ENCODE data around the gene DRAM1.
"Not testable (repeated sequence)": the region's sequence is repeated elsewhere in the genome, so short reads cannot be mapped to it uniquely, and the experiment has no call there.

DRAM1 gene

GRCh38 chr12:101877806-101878242 is 444 bp downstream of the DRAM1 start:
- H3K4me3 Mint-ChIP-seq, result peak overlapping the region; percentile 83
- H3K9me3 Mint-ChIP-seq, result no peaks in the 10 kb centered on the region
- peaks cover 17% of the 10 kb centered on the region for H3K4me1 Mint-ChIP-seq (ENCODE audit: low read depth)
- no peaks in the 10 kb centered on the region for H3K27me3 Mint-ChIP-seq
- peak overlapping the region; percentile 87 for H3K27ac Mint-ChIP-seq
- no peaks in the 10 kb centered on the region for H3K36me3 Mint-ChIP-seq (ENCODE audit: low read depth)

GRCh38 chr12:101878243-101878821 is 952 bp downstream of the DRAM1 start:
- Mint-ChIP-seq H3K4me1 (ENCODE audit: low read depth) (peaks cover 17% of the 10 kb centered on the region), H3K9me3 (no peaks in the 10 kb centered on the region), H3K4me3 (peak overlapping the region; percentile 83), H3K27ac (peak overlapping the region; percentile 87), H3K36me3 (ENCODE audit: low read depth) (no peaks in the 10 kb centered on the region), H3K27me3 (no peaks in the 10 kb centered on the region)

- no peak overlapping the region for H3K27ac Mint-ChIP-seq
- peaks cover 4% of the 10 kb centered on the region for H3K36me3 Mint-ChIP-seq (ENCODE audit: low read depth)
- no peak overlapping the region for H3K4me3 Mint-ChIP-seq
- H3K9me3 Mint-ChIP-seq, result no peaks in the 10 kb centered on the region
- peaks cover 17% of the 10 kb centered on the region for H3K4me1 Mint-ChIP-seq (ENCODE audit: low read depth)
- H3K27me3 Mint-ChIP-seq, result no peaks in the 10 kb centered on the region
These were observed 3.4 kb downstream of the DRAM1 start for GRCh38 chr12:101880769-101881168.

- no peak overlapping the region for H3K27ac Mint-ChIP-seq
- no peaks in the 10 kb centered on the region for H3K27me3 Mint-ChIP-seq
- H3K9me3 Mint-ChIP-seq, result no peaks in the 10 kb centered on the region
These were observed 3.8 kb downstream of the DRAM1 start for GRCh38 chr12:101881228-101881627.

GRCh38 chr12:101884174-101884573 is 6.8 kb downstream of the DRAM1 start:
- no peaks in the 10 kb centered on the region for H3K9me3 Mint-ChIP-seq
- H3K27ac Mint-ChIP-seq, result no peak overlapping the region
- peaks cover under 1% of the 10 kb centered on the region for H3K4me1 Mint-ChIP-seq (ENCODE audit: low read depth)
- no peaks in the 10 kb centered on the region for H3K27me3 Mint-ChIP-seq
- H3K36me3 Mint-ChIP-seq (ENCODE audit: low read depth), result peaks cover 4% of the 10 kb centered on the region
- H3K4me3 Mint-ChIP-seq, result no peak overlapping the region

More at GRCh38 chr12:101881228-101881627, 3.8 kb downstream of the DRAM1 start:
- Mint-ChIP-seq H3K4me3 (no peak overlapping the region), H3K4me1 (ENCODE audit: low read depth) (peaks cover 16% of the 10 kb centered on the region), H3K36me3 (ENCODE audit: low read depth) (peaks cover 4% of the 10 kb centered on the region)

GRCh38 chr12:101884781-101885340 is 7.5 kb downstream of the DRAM1 start:
- not testable (repeated sequence) for H3K4me3 Mint-ChIP-seq; H3K9me3 Mint-ChIP-seq; H3K36me3 Mint-ChIP-seq (ENCODE audit: low read depth); H3K27ac Mint-ChIP-seq; H3K27me3 Mint-ChIP-seq; H3K4me1 Mint-ChIP-seq (ENCODE audit: low read depth)

GRCh38 chr12:101885912-101886561 is 8.7 kb downstream of the DRAM1 start:
- Mint-ChIP-seq H3K4me1 (ENCODE audit: low read depth) (peaks cover 6% of the 10 kb centered on the region), H3K9me3 (no peaks in the 10 kb centered on the region), H3K4me3 (no peak overlapping the region), H3K27me3 (no peaks in the 10 kb centered on the region), H3K36me3 (ENCODE audit: low read depth) (peaks cover 7% of the 10 kb centered on the region), H3K27ac (no peak overlapping the region)

GRCh38 chr12:101889211-101889752 is 11.9 kb downstream of the DRAM1 start:
- H3K27me3 Mint-ChIP-seq, result no peaks in the 10 kb centered on the region
- H3K36me3 Mint-ChIP-seq (ENCODE audit: low read depth), result peaks cover 6% of the 10 kb centered on the region
- H3K4me3 Mint-ChIP-seq, result no peak overlapping the region
- no peaks in the 10 kb centered on the region for H3K9me3 Mint-ChIP-seq
- H3K4me1 Mint-ChIP-seq (ENCODE audit: low read depth), result peaks cover 6% of the 10 kb centered on the region
- H3K27ac Mint-ChIP-seq, result peak overlapping the region; percentile 32

GRCh38 chr12:101891462-101891971 is 14.1 kb downstream of the DRAM1 start:
- no peaks in the 10 kb centered on the region for H3K27me3 Mint-ChIP-seq
- H3K4me1 Mint-ChIP-seq (ENCODE audit: low read depth), result peaks cover 6% of the 10 kb centered on the region
- no peaks in the 10 kb centered on the region for H3K9me3 Mint-ChIP-seq
- H3K4me3 Mint-ChIP-seq, result no peak overlapping the region
- peaks cover 3% of the 10 kb centered on the region for H3K36me3 Mint-ChIP-seq (ENCODE audit: low read depth)
- H3K27ac Mint-ChIP-seq, result no peak overlapping the region

- Mint-ChIP-seq H3K9me3 (no peaks in the 10 kb centered on the region), H3K27me3 (no peaks in the 10 kb centered on the region), H3K36me3 (ENCODE audit: low read depth) (peaks cover 3% of the 10 kb centered on the region), H3K4me3 (no peak overlapping the region), H3K27ac (no peak overlapping the region), H3K4me1 (ENCODE audit: low read depth) (peaks cover 6% of the 10 kb centered on the region)
These were observed 15.4 kb downstream of the DRAM1 start for GRCh38 chr12:101892794-101893193.

- Mint-ChIP-seq H3K27ac (no peak overlapping the region), H3K9me3 (no peaks in the 10 kb centered on the region), H3K4me3 (no peak overlapping the region), H3K27me3 (no peaks in the 10 kb centered on the region), H3K36me3 (ENCODE audit: low read depth) (peaks cover 11% of the 10 kb centered on the region), H3K4me1 (ENCODE audit: low read depth) (no peaks in the 10 kb centered on the region)
These were observed 24.4 kb downstream of the DRAM1 start for GRCh38 chr12:101901777-101902176.

- H3K9me3 Mint-ChIP-seq, result no peaks in the 10 kb centered on the region
- H3K27me3 Mint-ChIP-seq, result no peaks in the 10 kb centered on the region
- peaks cover 11% of the 10 kb centered on the region for H3K36me3 Mint-ChIP-seq (ENCODE audit: low read depth)
- no peaks in the 10 kb centered on the region for H3K4me1 Mint-ChIP-seq (ENCODE audit: low read depth)
- no peak overlapping the region for H3K4me3 Mint-ChIP-seq
- H3K27ac Mint-ChIP-seq, result no peak overlapping the region
These were observed 25.3 kb downstream of the DRAM1 start for GRCh38 chr12:101902641-101903040.

- H3K9me3 Mint-ChIP-seq, result no peaks in the 10 kb centered on the region
- H3K36me3 Mint-ChIP-seq (ENCODE audit: low read depth), result peaks cover 11% of the 10 kb centered on the region
- no peak overlapping the region for H3K4me3 Mint-ChIP-seq
- H3K4me1 Mint-ChIP-seq (ENCODE audit: low read depth), result peaks cover 3% of the 10 kb centered on the region
- H3K27me3 Mint-ChIP-seq, result no peaks in the 10 kb centered on the region
- H3K27ac Mint-ChIP-seq, result no peak overlapping the region
These were observed 28.8 kb downstream of the DRAM1 start for GRCh38 chr12:101906226-101906625.

- no peak overlapping the region for H3K4me3 Mint-ChIP-seq
These were observed 31.0 kb downstream of the DRAM1 start for GRCh38 chr12:101908395-101908794.

GRCh38 chr12:101909646-101910045 is 32.3 kb downstream of the DRAM1 start:
- H3K36me3 Mint-ChIP-seq (ENCODE audit: low read depth), result no peaks in the 10 kb centered on the region
- H3K9me3 Mint-ChIP-seq, result no peaks in the 10 kb centered on the region
- H3K4me1 Mint-ChIP-seq (ENCODE audit: low read depth), result peaks cover 3% of the 10 kb centered on the region
- no peak overlapping the region for H3K27ac Mint-ChIP-seq
- H3K27me3 Mint-ChIP-seq, result no peaks in the 10 kb centered on the region
- no peak overlapping the region for H3K4me3 Mint-ChIP-seq

More at GRCh38 chr12:101908395-101908794, 31.0 kb downstream of the DRAM1 start:
- H3K27me3 Mint-ChIP-seq, result no peaks in the 10 kb centered on the region
- H3K36me3 Mint-ChIP-seq (ENCODE audit: low read depth), result no peaks in the 10 kb centered on the region
- H3K9me3 Mint-ChIP-seq, result no peaks in the 10 kb centered on the region
- H3K4me1 Mint-ChIP-seq (ENCODE audit: low read depth), result peaks cover 3% of the 10 kb centered on the region
- no peak overlapping the region for H3K27ac Mint-ChIP-seq
